Breast epithelium (tissue), 3 donors: ENCODE measurements around the gene RNU6-7.

Experiments used
- POLR2A ChIP-seq: fragments of 450-650 bp; IDR thresholded peaks from one replicate; pipeline ENCODE4 v1.6.1; 2016; ENCODE audit warnings: antibody characterized with exemption, mild to moderate bottlenecking, moderate library complexity
- TF ChIP-seq, protein P1 (sequence below), 3 donors: fragments of 450-650 bp; IDR thresholded peaks; one replicate each; pipeline ENCODE4 v1.5.1; 2016 to 2017; ENCODE audit warnings: antibody characterized with exemption in 3 of 3, mild to moderate bottlenecking in 3 of 3, moderate library complexity in 3 of 3

DNA sequence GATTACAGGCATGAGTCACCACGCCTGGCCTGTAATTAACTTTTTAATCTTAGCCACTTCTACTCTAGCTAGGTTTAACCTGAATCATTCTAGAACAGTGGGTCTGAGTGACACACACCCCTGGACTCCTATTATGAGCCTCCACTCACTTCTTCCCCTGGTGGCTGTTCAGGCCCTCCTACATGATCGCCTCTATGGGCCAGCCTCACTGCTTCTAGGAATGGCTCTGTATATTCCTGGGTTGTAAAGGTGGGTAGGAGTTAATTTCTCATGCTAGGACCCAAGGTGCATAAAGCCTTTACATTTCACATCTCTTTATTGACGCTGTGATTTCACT is 9.2 kb downstream of the RNU6-7 start:
- TF ChIP-seq, protein P1, sequence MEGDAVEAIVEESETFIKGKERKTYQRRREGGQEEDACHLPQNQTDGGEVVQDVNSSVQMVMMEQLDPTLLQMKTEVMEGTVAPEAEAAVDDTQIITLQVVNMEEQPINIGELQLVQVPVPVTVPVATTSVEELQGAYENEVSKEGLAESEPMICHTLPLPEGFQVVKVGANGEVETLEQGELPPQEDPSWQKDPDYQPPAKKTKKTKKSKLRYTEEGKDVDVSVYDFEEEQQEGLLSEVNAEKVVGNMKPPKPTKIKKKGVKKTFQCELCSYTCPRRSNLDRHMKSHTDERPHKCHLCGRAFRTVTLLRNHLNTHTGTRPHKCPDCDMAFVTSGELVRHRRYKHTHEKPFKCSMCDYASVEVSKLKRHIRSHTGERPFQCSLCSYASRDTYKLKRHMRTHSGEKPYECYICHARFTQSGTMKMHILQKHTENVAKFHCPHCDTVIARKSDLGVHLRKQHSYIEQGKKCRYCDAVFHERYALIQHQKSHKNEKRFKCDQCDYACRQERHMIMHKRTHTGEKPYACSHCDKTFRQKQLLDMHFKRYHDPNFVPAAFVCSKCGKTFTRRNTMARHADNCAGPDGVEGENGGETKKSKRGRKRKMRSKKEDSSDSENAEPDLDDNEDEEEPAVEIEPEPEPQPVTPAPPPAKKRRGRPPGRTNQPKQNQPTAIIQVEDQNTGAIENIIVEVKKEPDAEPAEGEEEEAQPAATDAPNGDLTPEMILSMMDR (IDR thresholded peaks at IDR 0.05): no peak
- TF ChIP-seq POLR2A: no peak
